ENCODE measurements around the gene PDZRN4. TPM values are rescaled to one million over a fixed set of nuclear protein-coding genes. Genes with fewer than 3 reads are reported as not detected.

The PDZRN4 gene
- total and polyA plus RNA-seq, 2 of the 4 experiments (the other 2 are of a cell fraction) = not detected

- Histone ChIP-seq H2BK20ac (ENCODE audit: low read depth, low read length) (no peak overlapping the region), H3K23ac (ENCODE audit: low read depth, low read length) (no peak overlapping the region), H2BK120ac (ENCODE audit: low read depth, low read length) (no peak overlapping the region), H3K14ac (replicated peaks; ENCODE audit: low read depth, low read length) (no peak overlapping the region), H3K56ac (ENCODE audit: extremely low read depth, insufficient read depth, low read length) (no peak overlapping the region), H4K8ac (ENCODE audit: low read depth in 2 of 2, low read length in 2 of 2) (no peak overlapping the region), H2BK15ac (ENCODE audit: low read depth, low read length) (no peak overlapping the region), H2AFZ (replicated peaks; ENCODE audit: low read length, poor library complexity) (no peak overlapping the region), H3K4me2 (ENCODE audit: low read depth, low read length) (no peak overlapping the region), H3K27me3 (ENCODE audit: control insufficient read depth, insufficient read depth, low read length) (peaks cover 36% of the 10 kb centered on the region), H3K79me1 (ENCODE audit: low read depth in 1 of 2, low read length in 2 of 2) (no peaks in the 10 kb centered on the region), H2BK5ac (ENCODE audit: low read depth, low read length, poor library complexity, severe bottlenecking) (no peak overlapping the region), H3K9ac (ENCODE audit: low read depth, low read length) (no peak overlapping the region), H3K18ac (ENCODE audit: low read depth, low read length) (no peak overlapping the region), H4K91ac (ENCODE audit: insufficient read depth, low read depth, low read length) (no peak overlapping the region), H3K27ac (ENCODE audit: insufficient read depth, low read length) (no peak overlapping the region), H3K9me3 (ENCODE audit: control insufficient read depth, insufficient read depth, low read length) (peaks cover 2% of the 10 kb centered on the region; the same call in 1 of the 2 replicates), H3K4ac (ENCODE audit: low read depth, low read length) (no peak overlapping the region), H2AK9ac (replicated peaks; ENCODE audit: low read depth, low read length, poor library complexity) (no peak overlapping the region), H4K5ac (ENCODE audit: low read depth, low read length) (no peak overlapping the region), H3K36me3 (ENCODE audit: control insufficient read depth, insufficient read depth, low read length) (no peaks in the 10 kb centered on the region), H3K4me1 (ENCODE audit: control insufficient read depth, insufficient read depth, low read length) (no peaks in the 10 kb centered on the region), H2AK5ac (ENCODE audit: low read depth, low read length) (no peak overlapping the region), H3K4me3 (ENCODE audit: insufficient read depth, low read depth, low read length) (no peak overlapping the region), H3K9me1 (ENCODE audit: insufficient read depth, low read length) (no peaks in the 10 kb centered on the region), H4K20me1 (ENCODE audit: insufficient read depth, low read length) (no peaks in the 10 kb centered on the region)
- no peak for DNase-seq
- in situ Hi-C loops (cut with MboI; ENCODE audit: low sequenced_read_pairs) = no loop called here
- TF ChIP-seq MXI1 (IDR thresholded peaks at IDR 0.05; ENCODE audit: borderline replicate concordance, low read depth, low read length) (no peak), SMC3 (IDR thresholded peaks at IDR 0.05; ENCODE audit: low read depth, low read length) (no peak), RAD21 (IDR thresholded peaks at IDR 0.05; ENCODE audit: low read length) (no peak), ELK1 (IDR thresholded peaks at IDR 0.05; ENCODE audit: borderline replicate concordance, low read depth, low read length) (no peak), POLR2A (IDR thresholded peaks at IDR 0.05; ENCODE audit: low read depth, low read length) (no peak), CHD1 (IDR thresholded peaks at IDR 0.05; ENCODE audit: low read depth, low read length) (no peak), RCOR1 (IDR thresholded peaks at IDR 0.05; ENCODE audit: insufficient replicate concordance, low read length) (no peak), CTCF (conservative IDR thresholded peaks at IDR 0.05; ENCODE audit: low read depth, low read length) (no peak), MAFK (IDR thresholded peaks at IDR 0.05; ENCODE audit: low read depth, low read length) (no peak)
- CTCF ChIA-PET = interaction anchor here (0.6 kb wide), 1 partner anchor 865 kb away, joined by 3 read pairs; no protein-coding TSS in a partner anchor
- no CpG with 5 or more reads among the region's 3 CpGs for WGBS, 2 experiments (ENCODE audit: extremely low coverage in 2 of 2, insufficient read length in 1 of 2)
- POLR2A ChIA-PET (ENCODE audit: unreplicated experiment) = no interaction called here
- no peak for ATAC-seq (ENCODE audit: low read depth)
- intact Hi-C loops (cut with micrococcal nuclease) = no loop called here
- dilution Hi-C loops (cut with HindIII; ENCODE audit: low sequenced_read_pairs, unreplicated experiment) = no loop called here
- BruUV-seq (replicated peaks) = no TSS peak
Observed at GRCh38 chr12:41186026-41186425, 2.1 kb upstream of the PDZRN4 start.

Measured in IMR-90 (cell line).